HepG2 (cell line): Measurements from ENCODE around the gene PRM2. TPM values are rescaled to one million over a fixed set of nuclear protein-coding genes. Genes with fewer than 3 reads are reported as not detected.

Experiments
- ADNP ChIP-seq: sonication (generic); formaldehyde crosslinking; IDR thresholded peaks from 2 replicates; pipeline ENCODE4 v1.4.0; 2020; ENCODE audit warnings: missing genetic modification reagents
- CEBPB ChIP-seq: IDR thresholded peaks from 2 replicates; pipeline ENCODE4 v1.6.1; 2011; ENCODE audit warnings: low read depth, low read length, improper control_type of control experiment, borderline replicate concordance
- HHEX ChIP-seq: IDR thresholded peaks from 2 replicates; pipeline ENCODE4 v1.6.1; 2016; ENCODE audit warnings: control low read depth
- KDM1A ChIP-seq: IDR thresholded peaks from 2 replicates; pipeline ENCODE4 v1.6.1; 2016; ENCODE audit warnings: missing compliant biosample characterization
- KLF6 ChIP-seq: IDR thresholded peaks from 2 replicates; pipeline ENCODE4 v1.8.0; 2016; ENCODE audit warnings: missing biosample characterization, missing genetic modification reagents
- MEF2D ChIP-seq: sonication (generic); formaldehyde crosslinking; IDR thresholded peaks from 2 replicates; pipeline ENCODE4 v1.5.1; 2020; ENCODE audit warnings: mild to moderate bottlenecking, missing genetic modification reagents
- MYC ChIP-seq: sonication (generic); formaldehyde crosslinking; IDR thresholded peaks from 2 replicates; pipeline ENCODE4 v1.9.0; 2021; ENCODE audit warnings: missing genetic modification reagents, borderline replicate concordance
- RAD21 ChIP-seq: fragments of 450-650 bp; formaldehyde crosslinking; IDR thresholded peaks from 2 replicates; pipeline ENCODE4 v1.5.0; 2020; ENCODE audit warnings: mild to moderate bottlenecking
- SMAD3 ChIP-seq: sonication (generic); formaldehyde crosslinking; IDR thresholded peaks from 2 replicates; pipeline ENCODE4 v1.4.0; 2020; ENCODE audit warnings: missing genetic modification reagents
- SMARCC2 ChIP-seq: fragments of 450-650 bp; IDR thresholded peaks from 2 replicates; pipeline ENCODE4 v1.6.1; 2017; ENCODE audit warnings: antibody characterized with exemption, mild to moderate bottlenecking
- SP4 ChIP-seq: sonication (generic); formaldehyde crosslinking; IDR thresholded peaks from 2 replicates; pipeline ENCODE4 v1.8.1; 2023; ENCODE audit warnings: mild to moderate bottlenecking, missing genetic modification reagents
- ZFP37 ChIP-seq: sonication (generic); formaldehyde crosslinking; IDR thresholded peaks from 2 replicates; pipeline ENCODE4 v1.4.0; 2020; ENCODE audit warnings: missing genetic modification reagents, borderline replicate concordance
- ZGPAT ChIP-seq: IDR thresholded peaks from 2 replicates; pipeline ENCODE4 v1.6.1; 2016; ENCODE audit warnings: mild to moderate bottlenecking
- ZKSCAN8 ChIP-seq: IDR thresholded peaks from 2 replicates; pipeline ENCODE4 v1.6.1; 2016; ENCODE audit warnings: borderline replicate concordance, missing genetic modification reagents, missing compliant biosample characterization
- ZNF263 ChIP-seq: sonication (generic); formaldehyde crosslinking; IDR thresholded peaks from 2 replicates; pipeline ENCODE4 v1.4.0; 2020; ENCODE audit warnings: missing genetic modification reagents
- ZNF292 ChIP-seq: sonication (generic); formaldehyde crosslinking; IDR thresholded peaks from 2 replicates; pipeline ENCODE4 v1.8.1; 2022; ENCODE audit warnings: mild to moderate bottlenecking, low read depth, missing genetic modification reagents, borderline replicate concordance
- ZNF318 ChIP-seq: sonication (generic); formaldehyde crosslinking; IDR thresholded peaks from 2 replicates; pipeline ENCODE4 v1.4.0; 2020; ENCODE audit warnings: mild to moderate bottlenecking, missing genetic modification reagents
- ZNF468 ChIP-seq: sonication (generic); formaldehyde crosslinking; IDR thresholded peaks from 2 replicates; pipeline ENCODE4 v1.8.0; 2022; ENCODE audit warnings: mild to moderate bottlenecking, moderate library complexity, missing genetic modification reagents
- ZNF879 ChIP-seq: sonication (generic); formaldehyde crosslinking; IDR thresholded peaks from 2 replicates; pipeline ENCODE4 v1.8.1; 2023; ENCODE audit warnings: missing genetic modification reagents
- polyA plus RNA-seq, 8 experiments: library from polyadenylated mRNA; depleted of rRNA in 3 of 8; stranded (reverse) in 7 of 8; unstranded in 1 of 8; fragments of >200 nt; fragmentation: Illumina TruSeq in 4 of 8; extraction: Trizol in 4 of 8; gene quantifications; 2 replicates each; pipeline versions ENCODE4 v1.2.1 to v1.2.3, GENCODE V29; 2011 to 2016; ENCODE audit warnings: low read depth in 4 of 8, missing spikeins in 1 of 8, mixed read lengths in 1 of 8; ENCODE audit not compliant: insufficient read depth in 1 of 8
- total RNA-seq, 5 experiments: library from RNA; depleted of rRNA; stranded (reverse); fragments of >200 nt; fragmentation: Illumina TruSeq; extraction: Trizol; gene quantifications; 2 replicates each; pipeline ENCODE4 v1.2.3, GENCODE V29; 2016; ENCODE audit warnings: low read depth in 1 of 5

Gene PRM2
- total and polyA plus RNA-seq, 2 of the 13 experiments (the other 11 are each of a cell fraction or from before 2014, with no cell fraction given) = 0.54 TPM; not detected in 1

- TF ChIP-seq ZNF468 (CRISPR knock-in tag) (0 out of 2 replicates have a peak, but pooled peaks have one; percentile 61), SMAD3 (peak; percentile 52; the same call in 1 of the 2 replicates), ZGPAT (CRISPR knock-in tag) (peak; percentile 69; the same call in 1 of the 2 replicates), SP4 (CRISPR knock-in tag) (peak; percentile 59; the same call in 1 of the 2 replicates), ZNF318 (CRISPR knock-in tag) (peak; percentile 69; the same call in 1 of the 2 replicates), MYC (peak; percentile 12; the same call in 1 of the 2 replicates), ZKSCAN8 (CRISPR knock-in tag) (peak; percentile 78; the same call in 1 of the 2 replicates), ZFP37 (CRISPR knock-in tag) (no peak), KDM1A (CRISPR knock-in tag) (no peak), CEBPB (peak; percentile 96), ZNF292 (CRISPR knock-in tag) (peak; percentile 60; the same call in 1 of the 2 replicates), ADNP (CRISPR knock-in tag) (no peak), ZNF879 (CRISPR knock-in tag) (0 out of 2 replicates have a peak, but pooled peaks have one; percentile 39), ZNF263 (CRISPR knock-in tag) (no peak), MEF2D (CRISPR knock-in tag) (0 out of 2 replicates have a peak, but pooled peaks have one; percentile 57), KLF6 (CRISPR knock-in tag) (peak; percentile 56; the same call in 1 of the 2 replicates), RAD21 (CRISPR knock-in tag) (peak; percentile 40; the same call in 1 of the 2 replicates), SMARCC2 (no peak), HHEX (CRISPR knock-in tag) (no peak)
Observed at GRCh38 chr16:11283820-11284248, 7.6 kb upstream of the PRM2 start (continued).
